Mesenchymal stem cell (in vitro differentiated cells and primary cell): ENCODE data around the gene OR8B4. TPM values are rescaled to one million over a fixed set of nuclear protein-coding genes. Genes with fewer than 3 reads are reported as not detected.

Source experiments
- DNase-seq: peaks from one replicate; pipeline ENCODE4 v3.0.0-alpha.2; 2013
- H2AFZ ChIP-seq: one replicate; pipeline ENCODE4 v1.6.1; 2013; ENCODE audit warnings: low read depth, mild to moderate bottlenecking, control low read depth, inconsistent platforms, low read length, moderate library complexity
- H2AK5ac ChIP-seq: 2 replicates; pipeline ENCODE4 v1.6.1; 2013; ENCODE audit warnings: low read length, moderate library complexity, mild to moderate bottlenecking, inconsistent platforms; ENCODE audit not compliant: severe bottlenecking
- H2BK120ac ChIP-seq: one replicate; pipeline ENCODE4 v1.6.1; 2013; ENCODE audit warnings: low read depth, mild to moderate bottlenecking, inconsistent platforms, low read length, moderate library complexity
- H2BK12ac ChIP-seq, 2 experiments: one replicate each; pipeline ENCODE4 v1.6.1; 2013; ENCODE audit warnings: inconsistent platforms in 2 of 2, low read length in 2 of 2, mild to moderate bottlenecking in 2 of 2, moderate library complexity in 2 of 2, control low read depth in 1 of 2
- H2BK15ac ChIP-seq: one replicate; pipeline ENCODE4 v1.6.1; 2013; ENCODE audit warnings: mild to moderate bottlenecking, low read depth, inconsistent platforms; ENCODE audit not compliant: poor library complexity, severe bottlenecking
- H2BK5ac ChIP-seq: 2 replicates; pipeline ENCODE4 v1.6.1; 2013; ENCODE audit warnings: low read depth, mild to moderate bottlenecking, low read length, control low read depth, inconsistent platforms; ENCODE audit not compliant: poor library complexity, severe bottlenecking
- H3K14ac ChIP-seq, 2 experiments: one replicate each; pipeline ENCODE4 v1.6.1; 2013; ENCODE audit warnings: inconsistent platforms in 2 of 2, low read length in 2 of 2, control low read depth in 1 of 2, mild to moderate bottlenecking in 1 of 2, moderate library complexity in 1 of 2
- H3K18ac ChIP-seq, 2 experiments: one replicate each; pipeline ENCODE4 v1.6.1; 2013; ENCODE audit warnings: inconsistent platforms in 2 of 2, low read length in 2 of 2, control low read depth in 1 of 2, low read depth in 1 of 2, mild to moderate bottlenecking in 1 of 2
- H3K23ac ChIP-seq, 2 experiments: one replicate each; pipeline ENCODE4 v1.6.1; 2013; ENCODE audit warnings: inconsistent platforms in 2 of 2, low read length in 2 of 2, mild to moderate bottlenecking in 2 of 2, moderate library complexity in 2 of 2, control low read depth in 1 of 2
- H3K27ac ChIP-seq: 2 replicates; pipeline ENCODE4 v1.5.1; 2013; ENCODE audit warnings: mild to moderate bottlenecking, moderate library complexity, low read length, control low read depth, inconsistent platforms; ENCODE audit not compliant: poor library complexity, severe bottlenecking
- H3K27me3 ChIP-seq, 2 experiments: 2 replicates each; pipeline versions ENCODE4 v1.6.1 to v1.7.0; 2013; ENCODE audit warnings: low read length in 2 of 2, mild to moderate bottlenecking in 2 of 2, moderate library complexity in 2 of 2, control low read depth in 1 of 2, inconsistent platforms in 1 of 2; ENCODE audit not compliant: control insufficient read depth in 1 of 2, insufficient read depth in 1 of 2
- H3K36me3 ChIP-seq, 2 experiments: 2 replicates each; pipeline versions ENCODE4 v1.6.1 to v1.7.0; 2013; ENCODE audit warnings: low read length in 2 of 2, control low read depth in 1 of 2, inconsistent platforms in 1 of 2, low read depth in 1 of 2, mild to moderate bottlenecking in 1 of 2; ENCODE audit not compliant: insufficient read depth in 2 of 2, control insufficient read depth in 1 of 2
- H3K4ac ChIP-seq, 2 experiments: one replicate each; pipeline ENCODE4 v1.6.1; 2013; ENCODE audit warnings: inconsistent platforms in 2 of 2, low read length in 2 of 2, mild to moderate bottlenecking in 2 of 2, moderate library complexity in 2 of 2, control low read depth in 1 of 2, low read depth in 1 of 2
- H3K4me1 ChIP-seq: 2 replicates; pipeline ENCODE4 v1.6.1; 2013; ENCODE audit warnings: low read depth, low read length, control low read depth; ENCODE audit not compliant: control insufficient read depth, insufficient read depth
- H3K4me2 ChIP-seq: 2 replicates; pipeline ENCODE4 v1.6.1; 2013; ENCODE audit warnings: low read length, mild to moderate bottlenecking, inconsistent platforms; ENCODE audit not compliant: poor library complexity, severe bottlenecking
- H3K4me3 ChIP-seq, 2 experiments: 2 replicates each; pipeline versions ENCODE4 v1.5.1 to v1.7.0; 2013; ENCODE audit warnings: low read length in 2 of 2, mild to moderate bottlenecking in 2 of 2, control low read depth in 1 of 2, low read depth in 1 of 2; ENCODE audit not compliant: insufficient read depth in 1 of 2
- H3K79me1 ChIP-seq: replicated peaks from 2 replicates; pipeline ENCODE4 v1.6.1; 2013; ENCODE audit warnings: mild to moderate bottlenecking, control low read depth, low read length, inconsistent platforms; ENCODE audit not compliant: poor library complexity, severe bottlenecking
- H3K9ac ChIP-seq: 2 replicates; pipeline ENCODE4 v1.7.0; 2013; ENCODE audit warnings: mild to moderate bottlenecking, low read length, moderate library complexity
- H3K9me3 ChIP-seq: 2 replicates; pipeline ENCODE4 v1.7.0; 2013; ENCODE audit warnings: mild to moderate bottlenecking, low read length; ENCODE audit not compliant: control insufficient read depth
- H4K8ac ChIP-seq: one replicate; pipeline ENCODE4 v1.6.1; 2013; ENCODE audit warnings: inconsistent platforms, mild to moderate bottlenecking, low read length, moderate library complexity
- H4K91ac ChIP-seq: one replicate; pipeline ENCODE4 v1.6.1; 2013; ENCODE audit warnings: mild to moderate bottlenecking, low read length, inconsistent platforms
- WGBS: methylation state at CpG from one replicate; pipeline ENCODE4 v1.1.7; 2013; ENCODE audit warnings: mixed read lengths; 5-methylcytosine and 5-hydroxymethylcytosine counted together
- polyA plus RNA-seq, 2 experiments: library from polyadenylated mRNA; stranded (reverse); fragments of 200-250 nt; gene quantifications; one replicate each; pipeline ENCODE4 v1.2.3, GENCODE V29; 2013

OR8B4 gene, protein sequence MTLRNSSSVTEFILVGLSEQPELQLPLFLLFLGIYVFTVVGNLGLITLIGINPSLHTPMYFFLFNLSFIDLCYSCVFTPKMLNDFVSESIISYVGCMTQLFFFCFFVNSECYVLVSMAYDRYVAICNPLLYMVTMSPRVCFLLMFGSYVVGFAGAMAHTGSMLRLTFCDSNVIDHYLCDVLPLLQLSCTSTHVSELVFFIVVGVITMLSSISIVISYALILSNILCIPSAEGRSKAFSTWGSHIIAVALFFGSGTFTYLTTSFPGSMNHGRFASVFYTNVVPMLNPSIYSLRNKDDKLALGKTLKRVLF
- polyA plus RNA-seq (2013, experiment 1 of 2) = not detected
- polyA plus RNA-seq (2013, experiment 2 of 2) = not detected

DNA sequence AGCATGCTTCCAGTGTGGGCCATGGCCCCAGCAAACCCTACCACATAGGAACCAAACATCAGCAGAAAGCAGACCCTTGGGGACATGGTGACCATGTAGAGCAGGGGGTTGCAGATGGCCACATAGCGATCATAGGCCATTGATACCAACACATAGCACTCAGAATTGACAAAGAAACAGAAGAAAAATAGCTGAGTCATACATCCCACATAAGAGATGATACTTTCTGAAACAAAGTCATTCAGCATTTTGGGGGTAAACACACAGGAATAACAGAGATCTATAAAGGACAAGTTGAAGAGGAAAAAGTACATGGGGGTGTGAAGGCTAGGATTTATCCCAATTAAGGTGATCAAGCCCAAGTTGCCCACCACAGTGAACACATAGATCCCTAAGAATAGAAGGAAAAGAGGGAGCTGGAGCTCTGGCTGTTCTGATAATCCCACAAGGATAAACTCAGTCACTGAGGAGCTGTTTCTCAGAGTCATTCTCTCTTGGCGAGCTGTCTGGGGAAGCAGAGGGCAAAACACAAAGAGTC is at the start of gene OR8B4:
Gene OR8B4, minus strand, starts transcription at position 488 of the 538 bp plus-strand sequence. Its CDS starts 0 bp downstream, at position 488.
- no peaks in the 10 kb centered on the region for H3K79me1 ChIP-seq
- H2BK15ac ChIP-seq = no peak within 1 kb of the TSS
- H2AFZ ChIP-seq = no peak within 1 kb of the TSS
- no peak within 1 kb of the TSS for H3K4me3 ChIP-seq
- no peak within 1 kb of the TSS for H2BK120ac ChIP-seq
- H3K14ac ChIP-seq = no peak within 1 kb of the TSS
- peaks cover 0 to 21% of the 10 kb centered on the region in 2 experiments for H3K27me3 ChIP-seq
- H3K23ac ChIP-seq = no peak within 1 kb of the TSS
- H3K18ac ChIP-seq = no peak within 1 kb of the TSS
- WGBS = 83% methylated on average over 1 of the region's 2 CpGs
- H3K4ac ChIP-seq = no peak within 1 kb of the TSS
- DNase-seq = no peak
- H3K9ac ChIP-seq = no peak within 1 kb of the TSS
- H3K27ac ChIP-seq = no peak within 1 kb of the TSS
- H2AK5ac ChIP-seq = no peak within 1 kb of the TSS
- no peak within 1 kb of the TSS for H2BK12ac ChIP-seq
- no peak within 1 kb of the TSS for H2BK5ac ChIP-seq
- no peak within 1 kb of the TSS for H4K8ac ChIP-seq
- H4K91ac ChIP-seq = no peak within 1 kb of the TSS
- no peaks in the 10 kb centered on the region for H3K4me1 ChIP-seq
- no peak within 1 kb of the TSS for H3K4me2 ChIP-seq
- H3K9me3 ChIP-seq = peaks cover 3% of the 10 kb centered on the region
- H3K36me3 ChIP-seq = no peaks in the 10 kb centered on the region

DNA sequence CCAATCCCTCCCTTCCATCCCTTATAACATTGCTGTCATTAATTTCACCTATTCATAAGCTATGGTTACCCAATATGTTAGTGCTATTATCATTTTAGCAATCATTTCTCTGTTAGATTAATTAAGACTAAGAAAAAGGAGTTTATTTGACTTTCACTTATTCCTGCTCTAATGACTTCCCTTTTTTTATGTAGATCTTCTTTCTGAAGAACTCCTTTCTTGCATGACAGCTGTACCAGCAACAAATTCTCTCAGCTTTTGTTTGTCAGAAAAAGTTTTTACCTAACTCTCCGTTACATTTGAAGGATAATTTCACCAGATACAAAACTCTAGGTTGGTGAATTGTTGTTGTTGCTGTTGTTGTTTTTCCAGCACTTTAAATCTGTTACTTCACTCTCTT is 49.4 kb upstream of the OR8B4 start:
- no peak overlapping the region for H2AK5ac ChIP-seq
- no peaks in the 10 kb centered on the region for H3K79me1 ChIP-seq
- no peak overlapping the region for H4K8ac ChIP-seq
- no peak overlapping the region for H3K18ac ChIP-seq
- no peaks in the 10 kb centered on the region for H3K4me1 ChIP-seq
- H2BK15ac ChIP-seq = no peak overlapping the region
- H3K14ac ChIP-seq = no peak overlapping the region
- H2AFZ ChIP-seq = no peak overlapping the region
- H3K36me3 ChIP-seq = no peaks in the 10 kb centered on the region
- peaks cover 0 to 5% of the 10 kb centered on the region in 2 experiments for H3K27me3 ChIP-seq
- no peak overlapping the region for H3K23ac ChIP-seq
- no peak for DNase-seq
- H4K91ac ChIP-seq = no peak overlapping the region
- H2BK120ac ChIP-seq = no peak overlapping the region
- H3K27ac ChIP-seq = no peak overlapping the region
- H2BK12ac ChIP-seq = no peak overlapping the region
- no peak overlapping the region for H3K4ac ChIP-seq
- WGBS = no CpG with 5 or more reads among the region's 1 CpG
- H2BK5ac ChIP-seq = no peak overlapping the region
- H3K9me3 ChIP-seq = no peaks in the 10 kb centered on the region
- no peak overlapping the region for H3K4me2 ChIP-seq
- H3K9ac ChIP-seq = no peak overlapping the region
- H3K4me3 ChIP-seq = no peak overlapping the region

- Histone ChIP-seq H2BK120ac (no peak overlapping the region), H4K8ac (no peak overlapping the region), H3K4me3 (no peak overlapping the region), H3K4me1 (no peaks in the 10 kb centered on the region), H3K23ac (no peak overlapping the region), H3K9me3 (no peaks in the 10 kb centered on the region), H4K91ac (no peak overlapping the region), H3K9ac (no peak overlapping the region), H3K14ac (no peak overlapping the region), H2AFZ (no peak overlapping the region), H3K27me3 (peaks cover 0 to 5% of the 10 kb centered on the region in 2 experiments), H3K4ac (no peak overlapping the region), H2BK12ac (no peak overlapping the region), H2BK15ac (no peak overlapping the region), H3K79me1 (no peaks in the 10 kb centered on the region), H2AK5ac (no peak overlapping the region), H2BK5ac (no peak overlapping the region), H3K18ac (no peak overlapping the region), H3K27ac (no peak overlapping the region), H3K36me3 (no peaks in the 10 kb centered on the region), H3K4me2 (no peak overlapping the region)
- no peak for DNase-seq
- WGBS = no CpG with 5 or more reads among the region's 1 CpG
Measured at GRCh38 chr11:124473476-124473875, 48.8 kb upstream of the OR8B4 start.

- no peak for DNase-seq
- H3K27me3 ChIP-seq = no peaks in the 10 kb centered on the region
- no peak overlapping the region for H2AK5ac ChIP-seq
- no peak overlapping the region for H2BK12ac ChIP-seq
- no peak overlapping the region for H3K9ac ChIP-seq
- H2AFZ ChIP-seq = no peak overlapping the region
- no peak overlapping the region for H3K18ac ChIP-seq
- no peak overlapping the region for H3K27ac ChIP-seq
- WGBS = 85% methylated on average over 10 of the region's 11 CpGs
- H3K36me3 ChIP-seq = no peaks in the 10 kb centered on the region
- no peak overlapping the region for H3K14ac ChIP-seq
- H2BK15ac ChIP-seq = no peak overlapping the region
- no peak overlapping the region for H3K4me2 ChIP-seq
- H3K4me1 ChIP-seq = no peaks in the 10 kb centered on the region
- no peak overlapping the region for H2BK120ac ChIP-seq
- no peak overlapping the region for H3K23ac ChIP-seq
- peak overlapping the region in 1 of 2 experiments; percentile 11 for H3K4me3 ChIP-seq
- H2BK5ac ChIP-seq = no peak overlapping the region
- no peaks in the 10 kb centered on the region for H3K9me3 ChIP-seq
- H4K8ac ChIP-seq = no peak overlapping the region
- H3K79me1 ChIP-seq = no peaks in the 10 kb centered on the region
- no peak overlapping the region for H3K4ac ChIP-seq
- no peak overlapping the region for H4K91ac ChIP-seq
Measured at GRCh38 chr11:124470561-124471227, 46.0 kb upstream of the OR8B4 start.
